Loucy (cell line): Measurements from ENCODE around the gene B9D2.

Experiments used
- EZH2phosphoT487 ChIP-seq: fragments of 200-600 bp; IDR thresholded peaks from 2 replicates; pipeline ENCODE4 v1.6.1; 2018; ENCODE audit warnings: antibody characterized with exemption, mild to moderate bottlenecking, moderate library complexity, borderline replicate concordance
- TF ChIP-seq, protein P1 (sequence below): fragments of 200-600 bp; sonication (generic); conservative IDR thresholded peaks from 2 replicates; pipeline ENCODE4 v1.5.1; 2014; ENCODE audit warnings: mild to moderate bottlenecking, antibody characterized with exemption, low read length

DNA sequence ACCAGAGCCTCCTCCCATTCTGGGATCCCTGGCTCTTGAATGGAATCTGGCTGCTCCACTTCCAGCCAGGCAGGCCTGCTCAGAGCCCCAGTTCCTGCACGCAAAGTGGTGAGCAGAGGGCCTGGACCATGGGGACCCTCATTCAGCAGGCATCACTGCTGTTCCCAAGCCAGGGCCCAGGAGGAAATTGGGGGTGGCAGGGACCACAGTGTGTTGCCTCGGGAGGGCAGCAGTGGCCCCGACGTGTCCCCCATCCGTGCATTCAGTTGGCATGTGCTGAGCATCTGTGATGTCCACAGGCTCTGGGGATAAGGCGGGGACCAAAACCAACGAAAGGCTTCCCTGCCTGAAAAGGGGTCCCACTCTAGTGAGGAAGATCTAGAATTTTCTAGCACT is 42.7 kb downstream of the B9D2 start:
- TF ChIP-seq, protein P1, sequence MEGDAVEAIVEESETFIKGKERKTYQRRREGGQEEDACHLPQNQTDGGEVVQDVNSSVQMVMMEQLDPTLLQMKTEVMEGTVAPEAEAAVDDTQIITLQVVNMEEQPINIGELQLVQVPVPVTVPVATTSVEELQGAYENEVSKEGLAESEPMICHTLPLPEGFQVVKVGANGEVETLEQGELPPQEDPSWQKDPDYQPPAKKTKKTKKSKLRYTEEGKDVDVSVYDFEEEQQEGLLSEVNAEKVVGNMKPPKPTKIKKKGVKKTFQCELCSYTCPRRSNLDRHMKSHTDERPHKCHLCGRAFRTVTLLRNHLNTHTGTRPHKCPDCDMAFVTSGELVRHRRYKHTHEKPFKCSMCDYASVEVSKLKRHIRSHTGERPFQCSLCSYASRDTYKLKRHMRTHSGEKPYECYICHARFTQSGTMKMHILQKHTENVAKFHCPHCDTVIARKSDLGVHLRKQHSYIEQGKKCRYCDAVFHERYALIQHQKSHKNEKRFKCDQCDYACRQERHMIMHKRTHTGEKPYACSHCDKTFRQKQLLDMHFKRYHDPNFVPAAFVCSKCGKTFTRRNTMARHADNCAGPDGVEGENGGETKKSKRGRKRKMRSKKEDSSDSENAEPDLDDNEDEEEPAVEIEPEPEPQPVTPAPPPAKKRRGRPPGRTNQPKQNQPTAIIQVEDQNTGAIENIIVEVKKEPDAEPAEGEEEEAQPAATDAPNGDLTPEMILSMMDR: no peak
- TF ChIP-seq EZH2phosphoT487: no peak
